BLaER1 (cell line): ENCODE data around the gene TMEM151B.

Experiments used
- H3K27ac ChIP-seq: shearing (Covaris generic); formaldehyde crosslinking; 2 replicates; pipeline ENCODE4 v1.8.1; 2022
- H3K27me3 ChIP-seq: shearing (Covaris generic); formaldehyde crosslinking; 2 replicates; pipeline ENCODE4 v1.8.1; 2022
- H3K36me3 ChIP-seq: shearing (Covaris generic); formaldehyde crosslinking; 2 replicates; pipeline ENCODE4 v1.8.1; 2022
- H3K4me1 ChIP-seq: shearing (Covaris generic); formaldehyde crosslinking; 2 replicates; pipeline ENCODE4 v1.8.1; 2022
- H3K4me2 ChIP-seq: shearing (Covaris generic); formaldehyde crosslinking; 2 replicates; pipeline ENCODE4 v1.8.1; 2022
- H3K4me3 ChIP-seq: shearing (Covaris generic); formaldehyde crosslinking; 2 replicates; pipeline ENCODE4 v1.8.1; 2022
- H3K9ac ChIP-seq: shearing (Covaris generic); formaldehyde crosslinking; 2 replicates; pipeline ENCODE4 v1.8.1; 2022
- H3K9me3 ChIP-seq: shearing (Covaris generic); formaldehyde crosslinking; 2 replicates; pipeline ENCODE4 v1.8.1; 2022
- H4K20me1 ChIP-seq: shearing (Covaris generic); formaldehyde crosslinking; 2 replicates; pipeline ENCODE4 v1.8.1; 2022
- Cebpa-rat ChIP-seq: shearing (Covaris generic); IDR thresholded peaks from 2 replicates; pipeline ENCODE4 v1.8.1; 2022

TMEM151B gene

GRCh38 chr6:44250718-44251123 lies 19.5 kb upstream of the TMEM151B start:
- peaks cover 78% of the 10 kb centered on the region for H3K36me3 ChIP-seq
- H3K27me3 ChIP-seq, result no peaks in the 10 kb centered on the region
- peaks cover 88% of the 10 kb centered on the region for H4K20me1 ChIP-seq
- no peak for TF ChIP-seq Cebpa-rat
- H3K9ac ChIP-seq, result no peak overlapping the region; the same call in 1 of the 2 replicates
- H3K4me1 ChIP-seq, result peaks cover 64% of the 10 kb centered on the region
- H3K9me3 ChIP-seq, result no peaks in the 10 kb centered on the region
- H3K27ac ChIP-seq, result no peak overlapping the region
- 0 out of 2 replicates have a peak overlapping the region, but pooled peaks have one; percentile 71 for H3K4me2 ChIP-seq
- H3K4me3 ChIP-seq, result no peak overlapping the region

GRCh38 chr6:44251576-44252524 lies 18.4 kb upstream of the TMEM151B start:
- Histone ChIP-seq H3K4me2 (no peak overlapping the region), H3K4me1 (peaks cover 72% of the 10 kb centered on the region), H3K9me3 (no peaks in the 10 kb centered on the region), H3K27me3 (no peaks in the 10 kb centered on the region), H3K9ac (peak overlapping the region; percentile 34; the same call in 1 of the 2 replicates), H3K27ac (no peak overlapping the region), H4K20me1 (peaks cover 98% of the 10 kb centered on the region), H3K4me3 (no peak overlapping the region), H3K36me3 (peaks cover 79% of the 10 kb centered on the region)
- TF ChIP-seq Cebpa-rat, result no peak

GRCh38 chr6:44253307-44254101 lies 16.7 kb upstream of the TMEM151B start:
- Histone ChIP-seq H3K9ac (no peak overlapping the region), H3K9me3 (no peaks in the 10 kb centered on the region), H3K4me2 (peak overlapping the region; percentile 4; the same call in 1 of the 2 replicates), H3K4me3 (no peak overlapping the region), H3K4me1 (peaks cover 77% of the 10 kb centered on the region), H3K36me3 (peaks cover 79% of the 10 kb centered on the region), H4K20me1 (peaks cover 88% of the 10 kb centered on the region), H3K27me3 (no peaks in the 10 kb centered on the region), H3K27ac (no peak overlapping the region)
- TF ChIP-seq Cebpa-rat, result no peak

GRCh38 chr6:44254191-44255104 lies 15.8 kb upstream of the TMEM151B start:
- Histone ChIP-seq H3K27ac (no peak overlapping the region), H3K9ac (0 out of 2 replicates have a peak overlapping the region, but pooled peaks have one; percentile 15), H3K36me3 (peaks cover 77% of the 10 kb centered on the region)

GRCh38 chr6:44255105-44255808 lies 15.0 kb upstream of the TMEM151B start:
- Histone ChIP-seq H3K27me3 (no peaks in the 10 kb centered on the region), H3K36me3 (peaks cover 77% of the 10 kb centered on the region), H3K4me2 (peak overlapping the region; percentile 99), H3K4me1 (peaks cover 64% of the 10 kb centered on the region), H4K20me1 (peaks cover 84% of the 10 kb centered on the region), H3K4me3 (peak overlapping the region; percentile 90), H3K27ac (peak overlapping the region; percentile 88; the same call in 1 of the 2 replicates), H3K9ac (peak overlapping the region; percentile 88), H3K9me3 (no peaks in the 10 kb centered on the region)
- no peak for TF ChIP-seq Cebpa-rat

More at GRCh38 chr6:44254191-44255104, 15.8 kb upstream of the TMEM151B start:
- no peak overlapping the region for H3K4me3 ChIP-seq
- no peaks in the 10 kb centered on the region for H3K27me3 ChIP-seq
- peaks cover 68% of the 10 kb centered on the region for H3K4me1 ChIP-seq
- peaks cover 86% of the 10 kb centered on the region for H4K20me1 ChIP-seq
- peak overlapping the region; percentile 99 for H3K4me2 ChIP-seq
- no peaks in the 10 kb centered on the region for H3K9me3 ChIP-seq
- no peak for TF ChIP-seq Cebpa-rat

- Histone ChIP-seq H3K4me3 (peak overlapping the region; percentile 90), H3K27ac (peak overlapping the region; percentile 88), H4K20me1 (peaks cover 78% of the 10 kb centered on the region), H3K4me2 (peak overlapping the region; percentile 99), H3K9me3 (no peaks in the 10 kb centered on the region), H3K4me1 (peaks cover 64% of the 10 kb centered on the region), H3K27me3 (no peaks in the 10 kb centered on the region), H3K9ac (peak overlapping the region; percentile 88), H3K36me3 (peaks cover 77% of the 10 kb centered on the region)
- TF ChIP-seq Cebpa-rat, result no peak
Measured at GRCh38 chr6:44255871-44256774, 14.1 kb upstream of the TMEM151B start.

- no peaks in the 10 kb centered on the region for H3K9me3 ChIP-seq
- H3K4me3 ChIP-seq, result peak overlapping the region; percentile 90
- H3K9ac ChIP-seq, result peak overlapping the region; percentile 88
- H4K20me1 ChIP-seq, result peaks cover 78% of the 10 kb centered on the region
- no peak for TF ChIP-seq Cebpa-rat
- H3K36me3 ChIP-seq, result peaks cover 77% of the 10 kb centered on the region
- H3K27me3 ChIP-seq, result no peaks in the 10 kb centered on the region
- H3K4me1 ChIP-seq, result peaks cover 69% of the 10 kb centered on the region
- H3K27ac ChIP-seq, result peak overlapping the region; percentile 88
- peak overlapping the region; percentile 99 for H3K4me2 ChIP-seq
Measured at GRCh38 chr6:44256775-44257024, 13.6 kb upstream of the TMEM151B start.
